Neuronal stem cell (in vitro differentiated cells): ENCODE data around the gene DIP2B.

Experiments used
- DNase-seq: peaks from one replicate; pipeline ENCODE4 v3.0.0-alpha.2; 2013; ENCODE audit warnings: low spot score
- H2AFZ ChIP-seq: one replicate; pipeline ENCODE4 v1.6.1; 2013; ENCODE audit warnings: mild to moderate bottlenecking, low read length, inconsistent platforms
- H2AK5ac ChIP-seq: 2 replicates; pipeline ENCODE4 v1.6.1; 2013; ENCODE audit warnings: low read depth, mild to moderate bottlenecking, inconsistent platforms, low read length, moderate library complexity, mixed read lengths
- H2BK120ac ChIP-seq: 2 replicates; pipeline ENCODE4 v1.6.1; 2013; ENCODE audit warnings: low read depth, mild to moderate bottlenecking, inconsistent platforms, low read length, moderate library complexity, mixed read lengths
- H2BK12ac ChIP-seq: one replicate; pipeline ENCODE4 v1.6.1; 2013; ENCODE audit warnings: low read length, inconsistent platforms
- H2BK15ac ChIP-seq: 2 replicates; pipeline ENCODE4 v1.6.1; 2013; ENCODE audit warnings: mild to moderate bottlenecking, low read length, inconsistent platforms, mixed read lengths
- H2BK5ac ChIP-seq: one replicate; pipeline ENCODE4 v1.6.1; 2013; ENCODE audit warnings: inconsistent platforms, mild to moderate bottlenecking, low read length, moderate library complexity
- H3K14ac ChIP-seq: one replicate; pipeline ENCODE4 v1.6.1; 2013; ENCODE audit warnings: low read length, inconsistent platforms
- H3K18ac ChIP-seq: 2 replicates; pipeline ENCODE4 v1.6.1; 2013; ENCODE audit warnings: low read length, inconsistent platforms
- H3K23ac ChIP-seq: 2 replicates; pipeline ENCODE4 v1.6.1; 2013; ENCODE audit warnings: low read depth, mild to moderate bottlenecking, mixed read lengths, low read length, inconsistent platforms; ENCODE audit not compliant: poor library complexity
- H3K27ac ChIP-seq: replicated peaks from 3 replicates; pipeline ENCODE4 v1.5.1; 2013; ENCODE audit warnings: low read length, inconsistent platforms
- H3K27me3 ChIP-seq, 3 experiments: 2 replicates each; pipeline ENCODE4 v1.6.1; 2013; ENCODE audit warnings: low read length in 3 of 3, mild to moderate bottlenecking in 2 of 3, inconsistent platforms in 1 of 3, low read depth in 1 of 3, mixed read lengths in 1 of 3, moderate library complexity in 1 of 3; ENCODE audit not compliant: control insufficient read depth in 3 of 3, insufficient read depth in 3 of 3
- H3K36me3 ChIP-seq, 2 donors: replicated peaks in 1 of 2; 2 replicates each; pipeline ENCODE4 v1.6.1; 2013; ENCODE audit warnings: low read length in 2 of 2; ENCODE audit not compliant: control insufficient read depth in 2 of 2, insufficient read depth in 2 of 2
- H3K4ac ChIP-seq: 2 replicates; pipeline ENCODE4 v1.6.1; 2013; ENCODE audit warnings: inconsistent platforms, mild to moderate bottlenecking, low read length, moderate library complexity
- H3K4me1 ChIP-seq, 2 donors: 1 replicate in 1 of 2; 2 replicates in 1 of 2; pipeline ENCODE4 v1.6.1; 2013; ENCODE audit warnings: low read length in 2 of 2, low read depth in 1 of 2; ENCODE audit not compliant: control insufficient read depth in 2 of 2, insufficient read depth in 1 of 2
- H3K4me2 ChIP-seq: one replicate; pipeline ENCODE4 v1.6.1; 2013; ENCODE audit warnings: mild to moderate bottlenecking, low read length, inconsistent platforms; ENCODE audit not compliant: insufficient read depth, poor library complexity, severe bottlenecking
- H3K4me3 ChIP-seq, 2 donors: 2 replicates each; pipeline ENCODE4 v1.5.1; 2013; ENCODE audit warnings: low read length in 2 of 2, mild to moderate bottlenecking in 2 of 2, inconsistent platforms in 1 of 2, moderate library complexity in 1 of 2
- H3K79me1 ChIP-seq: one replicate; pipeline ENCODE4 v1.6.1; 2013; ENCODE audit warnings: low read depth, mild to moderate bottlenecking, inconsistent platforms, low read length, moderate library complexity
- H3K9ac ChIP-seq: one replicate; pipeline ENCODE4 v1.6.1; 2013; ENCODE audit warnings: mild to moderate bottlenecking, low read depth, low read length, inconsistent platforms; ENCODE audit not compliant: poor library complexity
- H3K9me3 ChIP-seq, 2 donors: replicated peaks in 1 of 2; 2 replicates each; pipeline versions ENCODE3 to v1.6.1; 2013; ENCODE audit warnings: low read length in 2 of 2, mild to moderate bottlenecking in 2 of 2, inconsistent platforms in 1 of 2, low read depth in 1 of 2, mixed read lengths in 1 of 2, moderate library complexity in 1 of 2; ENCODE audit not compliant: control insufficient read depth in 2 of 2, insufficient read depth in 1 of 2
- H4K8ac ChIP-seq: one replicate; pipeline ENCODE4 v1.6.1; 2013; ENCODE audit warnings: low read depth, mild to moderate bottlenecking, inconsistent platforms, low read length, moderate library complexity
- H4K91ac ChIP-seq: one replicate; pipeline ENCODE4 v1.6.1; 2013; ENCODE audit warnings: low read length, low read depth, mild to moderate bottlenecking, inconsistent platforms; ENCODE audit not compliant: poor library complexity
- WGBS, 2 donors: extraction: QIAGEN DNeasy Blood & Tissue Kit; methylation state at CpG; one replicate each; pipeline ENCODE4 v1.1.7; 2013; ENCODE audit warnings: missing lambda C conversion rate in 2 of 2, mixed read lengths in 1 of 2; ENCODE audit not compliant: insufficient read length in 2 of 2, insufficient replicate concordance in 1 of 2; ENCODE audit errors: extremely low coverage in 2 of 2; 5-methylcytosine and 5-hydroxymethylcytosine counted together

The DIP2B gene

GRCh38 chr12:50659260-50659659 is 154.5 kb downstream of the DIP2B start:
- no peak overlapping the region for H3K23ac ChIP-seq
- H2BK5ac ChIP-seq: no peak overlapping the region
- H3K27ac ChIP-seq: no peak overlapping the region
- no peak overlapping the region for H2AFZ ChIP-seq
- H4K8ac ChIP-seq: no peak overlapping the region
- H4K91ac ChIP-seq: no peak overlapping the region
- no peak overlapping the region for H3K4me2 ChIP-seq
- H3K9me3 ChIP-seq: peaks cover 0 to 5% of the 10 kb centered on the region in 2 donors
- H3K36me3 ChIP-seq: peaks cover 0 to 15% of the 10 kb centered on the region in 2 donors
- H2BK120ac ChIP-seq: no peak overlapping the region
- no peak overlapping the region for H2AK5ac ChIP-seq
- H3K4me1 ChIP-seq: peaks cover 0 to under 1% of the 10 kb centered on the region in 2 donors
- no peak for DNase-seq
- H3K9ac ChIP-seq: no peak overlapping the region
- H3K27me3 ChIP-seq: no peaks in the 10 kb centered on the region
- no CpG with 5 or more reads among the region's 2 CpGs for WGBS, 2 donors
- no peak overlapping the region for H3K4me3 ChIP-seq
- H3K18ac ChIP-seq: no peak overlapping the region
- no peak overlapping the region for H2BK15ac ChIP-seq
- H3K14ac ChIP-seq: no peak overlapping the region
- H3K79me1 ChIP-seq: no peaks in the 10 kb centered on the region
- H2BK12ac ChIP-seq: no peak overlapping the region
- H3K4ac ChIP-seq: no peak overlapping the region

- Histone ChIP-seq H2AK5ac (no peak overlapping the region), H4K8ac (no peak overlapping the region), H3K4me3 (no peak overlapping the region), H3K27me3 (no peaks in the 10 kb centered on the region), H2BK12ac (no peak overlapping the region), H3K9me3 (peaks cover 0 to 5% of the 10 kb centered on the region in 2 donors), H2AFZ (no peak overlapping the region), H2BK15ac (no peak overlapping the region), H3K27ac (no peak overlapping the region), H3K14ac (no peak overlapping the region), H2BK5ac (no peak overlapping the region), H3K79me1 (no peaks in the 10 kb centered on the region), H3K4ac (no peak overlapping the region), H3K4me2 (no peak overlapping the region), H3K36me3 (peaks cover 0 to 15% of the 10 kb centered on the region in 2 donors), H3K18ac (no peak overlapping the region), H4K91ac (no peak overlapping the region), H3K9ac (no peak overlapping the region), H3K4me1 (peaks cover 2 to 5% of the 10 kb centered on the region in 2 donors), H3K23ac (no peak overlapping the region), H2BK120ac (no peak overlapping the region)
- no peak for DNase-seq
- no CpG with 5 or more reads among the region's 6 CpGs for WGBS, 2 donors
Observed at GRCh38 chr12:50659690-50660424, 155.1 kb downstream of the DIP2B start.

- H2AK5ac ChIP-seq: no peak overlapping the region
- peaks cover 0 to 15% of the 10 kb centered on the region in 2 donors for H3K36me3 ChIP-seq
- H2AFZ ChIP-seq: no peak overlapping the region
- no peak overlapping the region for H3K4me3 ChIP-seq
- H3K4me2 ChIP-seq: no peak overlapping the region
- H2BK120ac ChIP-seq: no peak overlapping the region
- H2BK12ac ChIP-seq: no peak overlapping the region
- no peak overlapping the region for H3K23ac ChIP-seq
- H4K91ac ChIP-seq: no peak overlapping the region
- H3K4ac ChIP-seq: no peak overlapping the region
- no CpG with 5 or more reads among the region's 2 CpGs for WGBS, 2 donors
- H3K27ac ChIP-seq: no peak overlapping the region
- H3K4me1 ChIP-seq: peaks cover 2 to 5% of the 10 kb centered on the region in 2 donors
- no peak overlapping the region for H3K18ac ChIP-seq
- H3K27me3 ChIP-seq: no peaks in the 10 kb centered on the region
- DNase-seq: no peak
- H4K8ac ChIP-seq: no peak overlapping the region
- H3K9ac ChIP-seq: no peak overlapping the region
- H3K14ac ChIP-seq: no peak overlapping the region
- H3K9me3 ChIP-seq: peaks cover 0 to 5% of the 10 kb centered on the region in 2 donors
- H3K79me1 ChIP-seq: no peaks in the 10 kb centered on the region
- no peak overlapping the region for H2BK15ac ChIP-seq
- H2BK5ac ChIP-seq: no peak overlapping the region
Observed at GRCh38 chr12:50660425-50660822, 155.6 kb downstream of the DIP2B start.

- WGBS, 2 donors: no CpG with 5 or more reads among the region's 7 CpGs
- H3K9ac ChIP-seq: no peak overlapping the region
- H2BK5ac ChIP-seq: no peak overlapping the region
- DNase-seq: no peak
- peaks cover 0 to 15% of the 10 kb centered on the region in 2 donors for H3K36me3 ChIP-seq
- peaks cover 2 to 5% of the 10 kb centered on the region in 2 donors for H3K4me1 ChIP-seq
- no peak overlapping the region for H4K91ac ChIP-seq
- no peak overlapping the region for H4K8ac ChIP-seq
- H3K23ac ChIP-seq: no peak overlapping the region
- no peak overlapping the region for H3K4ac ChIP-seq
- no peak overlapping the region for H3K4me3 ChIP-seq
- H2BK15ac ChIP-seq: no peak overlapping the region
- H3K14ac ChIP-seq: no peak overlapping the region
- H3K18ac ChIP-seq: no peak overlapping the region
- H2BK12ac ChIP-seq: no peak overlapping the region
- no peaks in the 10 kb centered on the region for H3K27me3 ChIP-seq
- H2AFZ ChIP-seq: no peak overlapping the region
- H2BK120ac ChIP-seq: no peak overlapping the region
- no peak overlapping the region for H2AK5ac ChIP-seq
- H3K9me3 ChIP-seq: no peaks in the 10 kb centered on the region
- H3K27ac ChIP-seq: no peak overlapping the region
- no peaks in the 10 kb centered on the region for H3K79me1 ChIP-seq
- H3K4me2 ChIP-seq: no peak overlapping the region
Observed at GRCh38 chr12:50661300-50662115, 156.7 kb downstream of the DIP2B start.
